GM23248 (cell line): ENCODE measurements around the gene LGALS3. TPM values are rescaled to one million over a fixed set of nuclear protein-coding genes. Genes with fewer than 3 reads are reported as not detected.

Experiments
- DNase-seq: peaks from one replicate; pipeline ENCODE4 v3.0.0-alpha.2; 2015
- H2AFZ ChIP-seq: fragments of 200-600 bp; sonication (generic); 2 replicates; pipeline ENCODE4 v1.6.1; 2016; ENCODE audit warnings: antibody characterized with exemption
- H3F3A ChIP-seq: fragments of 200-600 bp; sonication (generic); 2 replicates; pipeline ENCODE4 v1.6.1; 2016; ENCODE audit warnings: mild to moderate bottlenecking, antibody characterized with exemption, mixed run types; ENCODE audit not compliant: insufficient read depth
- H3K27ac ChIP-seq: fragments of 200-600 bp; sonication (generic); 2 replicates; pipeline ENCODE4 v1.5.1; 2016; ENCODE audit warnings: mild to moderate bottlenecking
- H3K27me3 ChIP-seq: fragments of 200-600 bp; sonication (generic); replicated peaks from 2 replicates; pipeline ENCODE4 v1.6.1; 2016; ENCODE audit warnings: mild to moderate bottlenecking; ENCODE audit not compliant: insufficient read depth
- H3K36me3 ChIP-seq: fragments of 200-600 bp; sonication (generic); 2 replicates; pipeline ENCODE4 v1.6.1; 2016; ENCODE audit warnings: low read depth, mild to moderate bottlenecking
- H3K4me1 ChIP-seq: fragments of 200-600 bp; sonication (generic); 2 replicates; pipeline ENCODE4 v1.6.1; 2016; ENCODE audit warnings: mild to moderate bottlenecking; ENCODE audit not compliant: insufficient read depth
- H3K4me2 ChIP-seq: fragments of 200-600 bp; sonication (generic); one replicate; pipeline ENCODE4 v1.6.1; 2016; ENCODE audit warnings: mild to moderate bottlenecking; ENCODE audit not compliant: unreplicated experiment
- H3K4me3 ChIP-seq: fragments of 200-600 bp; sonication (generic); 2 replicates; pipeline ENCODE4 v1.5.1; 2016; ENCODE audit warnings: mild to moderate bottlenecking
- H3K79me2 ChIP-seq: fragments of 200-600 bp; sonication (generic); 2 replicates; pipeline ENCODE4 v1.6.1; 2016; ENCODE audit warnings: mild to moderate bottlenecking; ENCODE audit not compliant: insufficient read depth
- H3K9ac ChIP-seq: fragments of 200-600 bp; sonication (generic); 2 replicates; pipeline ENCODE4 v1.6.1; 2016; ENCODE audit warnings: mild to moderate bottlenecking
- H3K9me2 ChIP-seq: fragments of 200-600 bp; sonication (generic); 2 replicates; pipeline ENCODE4 v1.6.1; 2016; ENCODE audit warnings: mixed run types, mild to moderate bottlenecking, moderate library complexity; ENCODE audit not compliant: insufficient read depth
- H3K9me3 ChIP-seq: fragments of 200-600 bp; sonication (generic); one replicate; pipeline ENCODE4 v1.6.1; 2017; ENCODE audit warnings: low read depth
- H4K20me1 ChIP-seq: fragments of 200-600 bp; sonication (generic); 2 replicates; pipeline ENCODE4 v1.6.0; 2016; ENCODE audit not compliant: insufficient read depth
- EZH2 ChIP-seq: fragments of 200-600 bp; sonication (generic); IDR thresholded peaks from 2 replicates; pipeline ENCODE4 v1.6.1; 2018; ENCODE audit warnings: antibody characterized with exemption, mild to moderate bottlenecking; ENCODE audit not compliant: insufficient read depth, poor library complexity, severe bottlenecking
- EZH2phosphoT487 ChIP-seq: fragments of 200-600 bp; sonication (generic); IDR thresholded peaks from 2 replicates; pipeline ENCODE4 v1.6.1; 2018; ENCODE audit warnings: antibody characterized with exemption, moderate library complexity, mild to moderate bottlenecking, low read depth; ENCODE audit not compliant: insufficient read depth
- WGBS, 2 experiments: methylation state at CpG; one replicate each; pipeline ENCODE4 v1.1.6; 2015 to 2017; ENCODE audit warnings: low lambda C conversion rate in 2 of 2, low coverage in 1 of 2; ENCODE audit errors: missing lambda C conversion rate in 2 of 2; 5-methylcytosine and 5-hydroxymethylcytosine counted together
- in situ Hi-C: fragments of 300-500 bp; cut with MboI; formaldehyde crosslinking; loops from 2 replicates; pipeline ENCODE4 v1.15.0; 2020
- polyA plus RNA-seq: library from polyadenylated mRNA; unstranded; fragments of >200 nt; fragmentation: Nextera tagmentation; extraction: Ambion mirVana; gene quantifications from 2 replicates; pipeline ENCODE4 v1.2.1, GENCODE V29; 2016
- total RNA-seq: library from RNA; depleted of rRNA; stranded (reverse); fragments of >200 nt; shearing (Covaris generic); gene quantifications from 2 replicates; pipeline ENCODE4 v1.2.3, GENCODE V29; 2014

The LGALS3 gene
- total and polyA plus RNA-seq, 2 experiments from 2014 or later, result 363 to 541 TPM

- no peak overlapping the region for H3K27ac ChIP-seq
- no peaks in the 10 kb centered on the region for H3K9me2 ChIP-seq
- TF ChIP-seq EZH2phosphoT487, result no peak
- 42 to 46% methylated on average over 3 of the region's 3 CpGs for WGBS, 2 experiments
- H3K9me3 ChIP-seq, result no peaks in the 10 kb centered on the region
- H3K9ac ChIP-seq, result no peak overlapping the region
- no peaks in the 10 kb centered on the region for H4K20me1 ChIP-seq
- H3F3A ChIP-seq, result no peaks in the 10 kb centered on the region
- in situ Hi-C loops, result no loop called here
- no peaks in the 10 kb centered on the region for H3K36me3 ChIP-seq
- H3K4me1 ChIP-seq, result 0 out of 2 replicates have a peak, but pooled peaks cover 5% of the 10 kb centered on the region
- H3K79me2 ChIP-seq, result no peaks in the 10 kb centered on the region
- H3K4me3 ChIP-seq, result no peak overlapping the region
- no peak overlapping the region for H2AFZ ChIP-seq
- no peak for DNase-seq
- no peaks in the 10 kb centered on the region for H3K27me3 ChIP-seq
- H3K4me2 ChIP-seq, result no peak overlapping the region
Observed at GRCh38 chr14:55115460-55115859, 13.6 kb upstream of the LGALS3 start.

DNA sequence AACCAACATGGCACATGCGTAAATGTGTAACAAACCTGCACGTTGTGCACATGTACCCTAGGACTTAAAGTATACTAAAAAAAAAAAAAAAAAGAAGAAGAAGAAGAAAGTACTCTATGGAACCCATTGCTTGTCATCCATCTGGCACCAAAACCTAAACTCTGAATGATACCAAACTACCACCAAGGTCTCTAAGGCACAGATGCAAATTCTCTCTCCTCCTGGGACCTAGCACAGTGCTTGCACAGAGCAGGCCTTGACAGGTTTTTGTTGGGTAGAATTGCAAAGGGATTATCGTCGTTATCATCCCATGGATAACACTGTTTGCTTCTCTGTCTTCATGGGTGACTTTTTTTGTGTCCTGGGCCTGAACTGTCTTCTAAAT is 13.2 kb upstream of the LGALS3 start:
- H3K4me3 ChIP-seq, result no peak overlapping the region
- H3K27ac ChIP-seq, result no peak overlapping the region
- H3K9ac ChIP-seq, result no peak overlapping the region
- TF ChIP-seq EZH2phosphoT487 (no peak), EZH2 (no peak)
- H3K4me2 ChIP-seq, result no peak overlapping the region
- in situ Hi-C loops, result no loop called here
- H3K27me3 ChIP-seq, result no peaks in the 10 kb centered on the region
- no peaks in the 10 kb centered on the region for H4K20me1 ChIP-seq
- no peaks in the 10 kb centered on the region for H3K79me2 ChIP-seq
- no peaks in the 10 kb centered on the region for H3K9me3 ChIP-seq
- no peak overlapping the region for H2AFZ ChIP-seq
- H3K4me1 ChIP-seq, result 0 out of 2 replicates have a peak, but pooled peaks cover 5% of the 10 kb centered on the region
- H3K9me2 ChIP-seq, result no peaks in the 10 kb centered on the region
- H3F3A ChIP-seq, result no peaks in the 10 kb centered on the region
- no peaks in the 10 kb centered on the region for H3K36me3 ChIP-seq
- no peak for DNase-seq
- 80 to 95% methylated on average over 2 to 4 of the region's 4 CpGs for WGBS, 2 experiments

- Histone ChIP-seq H3K4me1 (0 out of 2 replicates have a peak, but pooled peaks cover 5% of the 10 kb centered on the region), H3F3A (no peaks in the 10 kb centered on the region), H2AFZ (no peak overlapping the region), H3K9me3 (no peaks in the 10 kb centered on the region), H3K27me3 (no peaks in the 10 kb centered on the region), H3K27ac (no peak overlapping the region), H3K79me2 (no peaks in the 10 kb centered on the region), H3K9me2 (no peaks in the 10 kb centered on the region), H4K20me1 (no peaks in the 10 kb centered on the region), H3K4me2 (no peak overlapping the region), H3K9ac (no peak overlapping the region), H3K4me3 (no peak overlapping the region), H3K36me3 (no peaks in the 10 kb centered on the region)
- TF ChIP-seq EZH2phosphoT487 (no peak), EZH2 (no peak)
- WGBS, 2 experiments, result 66 to 73% methylated on average over 11 of the region's 11 CpGs
- no peak for DNase-seq
- in situ Hi-C loops, result no loop called here
Observed at GRCh38 chr14:55116246-55117030, 12.6 kb upstream of the LGALS3 start.

DNA sequence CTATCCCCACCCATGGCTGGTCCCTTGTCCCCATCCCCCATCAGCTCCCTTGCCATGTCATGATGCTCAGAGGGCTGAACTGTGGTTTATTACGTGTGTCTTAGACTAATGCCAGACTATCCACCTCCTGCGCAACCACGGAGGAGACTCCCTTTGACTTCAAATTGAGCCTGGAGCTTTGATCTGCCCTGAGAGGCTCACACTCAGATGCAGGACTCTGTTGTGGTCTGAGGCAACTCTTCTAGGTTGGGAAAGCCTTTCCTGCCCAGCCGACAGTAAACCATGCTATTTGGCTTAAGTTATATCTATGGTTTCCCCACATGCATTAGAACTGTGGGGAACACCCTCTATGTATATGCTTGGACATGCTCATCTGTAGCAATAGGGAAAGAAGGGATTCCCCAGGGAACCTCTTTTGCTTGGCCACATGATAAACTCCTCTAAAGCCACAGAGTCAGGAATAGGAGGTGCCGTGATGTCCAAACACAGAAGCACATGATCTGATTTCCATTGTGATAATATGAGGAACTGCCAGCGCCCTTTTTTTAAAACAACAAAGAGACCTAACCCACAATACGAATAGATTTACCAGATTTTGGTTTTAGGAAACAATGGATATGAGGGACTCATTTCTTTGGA is 11.1 kb upstream of the LGALS3 start:
- Histone ChIP-seq H3K27ac (no peak overlapping the region), H3K27me3 (no peaks in the 10 kb centered on the region), H2AFZ (peak overlapping the region; percentile 72), H3K4me2 (no peak overlapping the region), H4K20me1 (no peaks in the 10 kb centered on the region), H3K9me3 (no peaks in the 10 kb centered on the region), H3K4me1 (peaks cover 12% of the 10 kb centered on the region), H3K9ac (peak overlapping the region; percentile 25; the same call in 1 of the 2 replicates), H3F3A (no peaks in the 10 kb centered on the region), H3K79me2 (no peaks in the 10 kb centered on the region), H3K9me2 (no peaks in the 10 kb centered on the region), H3K4me3 (no peak overlapping the region), H3K36me3 (no peaks in the 10 kb centered on the region)
- TF ChIP-seq EZH2phosphoT487 (no peak), EZH2 (no peak)
- WGBS, 2 experiments, result 74% methylated on average over 7 of the region's 7 CpGs
- DNase-seq, result peak; percentile 36
- in situ Hi-C loops, result no loop called here
